PC-3 (cell line): Measurements from ENCODE around the gene OVCH2. TPM values are rescaled to one million over a fixed set of nuclear protein-coding genes. Genes with fewer than 3 reads are reported as not detected.
A peak's percentile ranks its signal among the peaks of the same experiment; 100 is the strongest.

Experiments used
- ATAC-seq: fragments of 200-7000 bp; cut with Tn5 transposase; 2 replicates; pipeline ENCODE4 v1.9.1; 2020; ENCODE audit warnings: mild to moderate bottlenecking, moderate library complexity
- BruUV-seq: library from RNA; stranded (reverse); fragments of 400-500 nt; replicated peaks from 2 replicates; lab custom pipeline; 2021; lab: Mats Ljungman, UMichigan
- CTCF ChIA-PET: fragments of 300-600 bp; sonication (Branson Sonifier 250); formaldehyde crosslinking; loops from one replicate; lab custom pipeline; 2022; ENCODE audit warnings: antibody characterized with exemption; lab: Charles Lee
- POLR2A ChIA-PET: fragments of 300-600 bp; sonication (Branson Sonifier 250); formaldehyde crosslinking; loops from one replicate; lab custom pipeline; 2022; ENCODE audit warnings: antibody characterized with exemption; ENCODE audit not compliant: unreplicated experiment; lab: Charles Lee
- DNase-seq: peaks from one replicate; pipeline ENCODE4 v3.0.0-alpha.2; 2015
- H2AFZ ChIP-seq: fragments of 300-600 bp; sonication (generic); 2 replicates; pipeline ENCODE4 v1.6.0; 2016; ENCODE audit warnings: antibody characterized with exemption, low read length
- H3F3A ChIP-seq: fragments of 300-600 bp; sonication (generic); one replicate; pipeline ENCODE4 v1.6.0; 2017; ENCODE audit warnings: antibody characterized with exemption, low read length, control low read depth, mild to moderate bottlenecking; ENCODE audit not compliant: unreplicated experiment
- H3K27ac ChIP-seq: fragments of 300-600 bp; sonication (generic); 2 replicates; pipeline ENCODE4 v1.5.1; 2016; ENCODE audit warnings: mild to moderate bottlenecking, low read length
- H3K27me3 ChIP-seq: fragments of 300-600 bp; sonication (generic); 2 replicates; pipeline ENCODE4 v1.6.1; 2016; ENCODE audit warnings: low read length, mixed read lengths
- H3K36me3 ChIP-seq: fragments of 300-600 bp; sonication (generic); 2 replicates; pipeline ENCODE4 v1.6.1; 2016; ENCODE audit warnings: low read depth, mixed run types, low read length, mixed read lengths
- H3K4me1 ChIP-seq: fragments of 300-600 bp; sonication (generic); 2 replicates; pipeline ENCODE4 v1.5.1; 2016; ENCODE audit warnings: low read length; ENCODE audit not compliant: insufficient read depth
- H3K4me2 ChIP-seq: fragments of 300-600 bp; sonication (generic); 2 replicates; pipeline ENCODE4 v1.6.0; 2016; ENCODE audit warnings: low read length
- H3K4me3 ChIP-seq: fragments of 300-600 bp; sonication (generic); 2 replicates; pipeline ENCODE4 v1.5.1; 2016; ENCODE audit warnings: mild to moderate bottlenecking, low read length, mixed read lengths
- H3K79me2 ChIP-seq: fragments of 300-600 bp; sonication (generic); 2 replicates; pipeline ENCODE4 v1.6.1; 2017; ENCODE audit warnings: low read length, mixed read lengths
- H3K9ac ChIP-seq: fragments of 300-600 bp; sonication (generic); 2 replicates; pipeline ENCODE4 v1.6.0; 2016; ENCODE audit warnings: mild to moderate bottlenecking, low read length
- H3K9me2 ChIP-seq: fragments of 300-600 bp; sonication (generic); replicated peaks from 2 replicates; pipeline ENCODE4 v1.6.1; 2016; ENCODE audit warnings: mixed run types, low read length, mixed read lengths
- H3K9me3 ChIP-seq: fragments of 300-600 bp; sonication (generic); 2 replicates; pipeline ENCODE4 v1.6.1; 2016; ENCODE audit warnings: low read length, mixed read lengths
- H4K20me1 ChIP-seq: fragments of 300-600 bp; sonication (generic); 2 replicates; pipeline ENCODE4 v1.6.1; 2016; ENCODE audit warnings: low read length, mixed read lengths
- CTCF ChIP-seq: fragments of 300-600 bp; sonication (generic); conservative IDR thresholded peaks from 2 replicates; pipeline ENCODE4 v1.5.1; 2017; ENCODE audit warnings: antibody characterized with exemption, low read depth, mild to moderate bottlenecking, low read length
- EZH2 ChIP-seq: fragments of 300-600 bp; sonication (generic); IDR thresholded peaks from one replicate; pipeline ENCODE4 v1.6.1; 2017; ENCODE audit warnings: antibody characterized with exemption, mild to moderate bottlenecking, low read length; ENCODE audit not compliant: unreplicated experiment
- EZH2phosphoT487 ChIP-seq: fragments of 300-600 bp; sonication (generic); IDR thresholded peaks from 2 replicates; pipeline ENCODE4 v1.6.1; 2018; ENCODE audit warnings: mild to moderate bottlenecking, antibody characterized with exemption, low read length, borderline replicate concordance
- intact Hi-C: fragments of 100-400 bp; cut with micrococcal nuclease; formaldehyde crosslinking; loops from 2 replicates; pipeline ENCODE4 v1.9.0; 2023
- total RNA-seq: library from RNA; depleted of rRNA; stranded (reverse); fragments of >200 nt; gene quantifications from 2 replicates; pipeline ENCODE4 v1.2.3, GENCODE V29; 2014

OVCH2 gene
- total RNA-seq, 1 experiment from 2014 or later = not detected

- ChIA-PET CTCF (no interaction called here), POLR2A (no interaction called here)
- DNase-seq (no peak), ATAC-seq (no peak)
- BruUV-seq = no TSS peak
- no peak overlapping the region for H3K9ac ChIP-seq
- H3K36me3 ChIP-seq = no peaks in the 10 kb centered on the region
- no peaks in the 10 kb centered on the region for H3K27me3 ChIP-seq
- H3K79me2 ChIP-seq = no peaks in the 10 kb centered on the region
- no peak overlapping the region for H3K4me3 ChIP-seq
- intact Hi-C loops = no loop called here
- H3F3A ChIP-seq = no peaks in the 10 kb centered on the region
- peak overlapping the region; percentile 55 for H3K27ac ChIP-seq
- TF ChIP-seq EZH2phosphoT487 (no peak), EZH2 (no peak), CTCF (no peak)
- no peak overlapping the region for H2AFZ ChIP-seq
- no peaks in the 10 kb centered on the region for H4K20me1 ChIP-seq
- H3K4me1 ChIP-seq = peaks cover 10% of the 10 kb centered on the region
- no peak overlapping the region for H3K4me2 ChIP-seq
- no peaks in the 10 kb centered on the region for H3K9me3 ChIP-seq
- H3K9me2 ChIP-seq = no peaks in the 10 kb centered on the region
Observed at GRCh38 chr11:7668464-7668863, 37.8 kb downstream of the OVCH2 start.

- no peaks in the 10 kb centered on the region for H3K9me3 ChIP-seq
- TF ChIP-seq EZH2 (no peak), CTCF (no peak), EZH2phosphoT487 (no peak)
- H3K4me3 ChIP-seq = no peak overlapping the region
- BruUV-seq = no TSS peak
- DNase-seq (no peak), ATAC-seq (no peak)
- no peak overlapping the region for H3K4me2 ChIP-seq
- no peak overlapping the region for H3K27ac ChIP-seq
- H3K4me1 ChIP-seq = peaks cover 10% of the 10 kb centered on the region
- H3K9me2 ChIP-seq = no peaks in the 10 kb centered on the region
- ChIA-PET POLR2A (no interaction called here), CTCF (no interaction called here)
- no peaks in the 10 kb centered on the region for H3K79me2 ChIP-seq
- intact Hi-C loops = no loop called here
- no peaks in the 10 kb centered on the region for H4K20me1 ChIP-seq
- no peaks in the 10 kb centered on the region for H3K27me3 ChIP-seq
- H3K9ac ChIP-seq = no peak overlapping the region
- no peak overlapping the region for H2AFZ ChIP-seq
- no peaks in the 10 kb centered on the region for H3K36me3 ChIP-seq
- no peaks in the 10 kb centered on the region for H3F3A ChIP-seq
Observed at GRCh38 chr11:7667460-7667859, 38.8 kb downstream of the OVCH2 start.

GRCh38 chr11:7666292-7666866 lies 39.9 kb downstream of the OVCH2 start:
- DNase-seq = no peak
- Histone ChIP-seq H3K4me1 (peaks cover 4% of the 10 kb centered on the region), H3K27ac (no peak overlapping the region), H2AFZ (no peak overlapping the region), H3K9me3 (no peaks in the 10 kb centered on the region), H3K4me2 (no peak overlapping the region), H3K79me2 (no peaks in the 10 kb centered on the region), H3K9ac (no peak overlapping the region), H4K20me1 (no peaks in the 10 kb centered on the region), H3K9me2 (no peaks in the 10 kb centered on the region), H3K27me3 (no peaks in the 10 kb centered on the region), H3K4me3 (no peak overlapping the region), H3F3A (no peaks in the 10 kb centered on the region), H3K36me3 (no peaks in the 10 kb centered on the region)
- ChIA-PET CTCF (interaction anchor here (0.6 kb wide), 1 partner anchor 18 kb away, joined by 3 read pairs; no protein-coding TSS in a partner anchor), POLR2A (no interaction called here)
- TF ChIP-seq CTCF (no peak), EZH2phosphoT487 (no peak)
- BruUV-seq = no TSS peak
- ATAC-seq = no peak
- intact Hi-C loops = no loop called here
